ENCODE data around the gene ST3GAL5.
"Not testable (repeated sequence)": the region's sequence is repeated elsewhere in the genome, so short reads cannot be mapped to it uniquely, and the experiment has no call there.

Gene ST3GAL5

GRCh38 chr2:85834466-85834865 is 54.3 kb downstream of the ST3GAL5 start:
- no peak for TF ChIP-seq CTCF (IDR thresholded peaks at IDR 0.05; ENCODE audit: low read depth, low read length, missing control alignments)
- DNase-seq (ENCODE audit: extremely low read depth, low read depth) = no peak
- no peak overlapping the region for H3K4me3 ChIP-seq (replicated peaks; ENCODE audit: low read depth, low read length)

GRCh38 chr2:85831735-85832134 is 57.1 kb downstream of the ST3GAL5 start:
- no peak for TF ChIP-seq CTCF (IDR thresholded peaks at IDR 0.05; ENCODE audit: low read depth, low read length, missing control alignments)
- H3K4me3 ChIP-seq (replicated peaks; ENCODE audit: low read depth, low read length) = no peak overlapping the region
- DNase-seq (ENCODE audit: extremely low read depth, low read depth) = no peak

- DNase-seq (ENCODE audit: extremely low read depth, low read depth) = no peak
- no peak for TF ChIP-seq CTCF (IDR thresholded peaks at IDR 0.05; ENCODE audit: low read depth, low read length, missing control alignments)
These were observed 58.1 kb downstream of the ST3GAL5 start for GRCh38 chr2:85830645-85831044.

GRCh38 chr2:85829394-85829793 is 59.4 kb downstream of the ST3GAL5 start:
- H3K4me3 ChIP-seq (replicated peaks; ENCODE audit: low read depth, low read length); DNase-seq (ENCODE audit: extremely low read depth, low read depth): not testable (repeated sequence)

More at GRCh38 chr2:85830645-85831044, 58.1 kb downstream of the ST3GAL5 start:
- no peak overlapping the region for H3K4me3 ChIP-seq (replicated peaks; ENCODE audit: low read depth, low read length)

- no peak overlapping the region for H3K4me3 ChIP-seq (replicated peaks; ENCODE audit: low read depth, low read length)
- DNase-seq (ENCODE audit: extremely low read depth, low read depth) = no peak
- TF ChIP-seq CTCF (IDR thresholded peaks at IDR 0.05; ENCODE audit: low read depth, low read length, missing control alignments) = no peak
These were observed 60.1 kb downstream of the ST3GAL5 start for GRCh38 chr2:85828725-85829124.

GRCh38 chr2:85827879-85828569 is 60.8 kb downstream of the ST3GAL5 start:
- TF ChIP-seq CTCF (IDR thresholded peaks at IDR 0.05; ENCODE audit: low read depth, low read length, missing control alignments) = no peak
- no peak for DNase-seq (ENCODE audit: extremely low read depth, low read depth)
- H3K4me3 ChIP-seq (replicated peaks; ENCODE audit: low read depth, low read length) = no peak overlapping the region

GRCh38 chr2:85826990-85827878 is 61.6 kb downstream of the ST3GAL5 start:
- DNase-seq (ENCODE audit: extremely low read depth, low read depth) = no peak
- H3K4me3 ChIP-seq (replicated peaks; ENCODE audit: low read depth, low read length) = no peak overlapping the region
- TF ChIP-seq CTCF (IDR thresholded peaks at IDR 0.05; ENCODE audit: low read depth, low read length, missing control alignments) = peak; percentile 71
